Nephron progenitor cell (in vitro differentiated cells): ENCODE results near the gene OXA1L.
"Not testable (repeated sequence)": the region's sequence is repeated elsewhere in the genome, so short reads cannot be mapped to it uniquely, and the experiment has no call there.

Experiments used
- DNase-seq: peaks from one replicate; pipeline ENCODE4 v3.0.0; 2021
- H3K27ac Mint-ChIP-seq: 2 replicates; pipeline ENCODE4 v1.8.0; 2021; ENCODE audit warnings: mild to moderate bottlenecking, moderate library complexity, mixed read lengths
- H3K27me3 Mint-ChIP-seq: 2 replicates; pipeline ENCODE4 v1.8.0; 2021; ENCODE audit warnings: mild to moderate bottlenecking, low read depth, mixed read lengths; ENCODE audit not compliant: poor library complexity
- H3K36me3 Mint-ChIP-seq: 2 replicates; pipeline ENCODE4 v1.8.0; 2021; ENCODE audit warnings: low read depth, mixed read lengths
- H3K4me1 Mint-ChIP-seq: 2 replicates; pipeline ENCODE4 v1.8.0; 2021; ENCODE audit warnings: mixed read lengths
- H3K4me3 Mint-ChIP-seq: 2 replicates; pipeline ENCODE4 v1.8.0; 2021; ENCODE audit warnings: mild to moderate bottlenecking, moderate library complexity, mixed read lengths
- H3K9me3 Mint-ChIP-seq: 2 replicates; pipeline ENCODE4 v1.8.0; 2021; ENCODE audit warnings: mild to moderate bottlenecking, moderate library complexity, mixed read lengths
- CTCF ChIP-seq: fragments of 200-600 bp; sonication (generic); IDR thresholded peaks from 2 replicates; pipeline ENCODE4 v1.5.0; 2021; ENCODE audit warnings: antibody characterized with exemption

OXA1L gene

GRCh38 chr14:22792158-22792557 lies 25.7 kb downstream of the OXA1L start:
- DNase-seq: no peak
- H3K27me3 Mint-ChIP-seq: no peaks in the 10 kb centered on the region
- no peak for TF ChIP-seq CTCF
- peaks cover 27% of the 10 kb centered on the region for H3K4me1 Mint-ChIP-seq
- H3K27ac Mint-ChIP-seq: no peak overlapping the region
- H3K4me3 Mint-ChIP-seq: no peak overlapping the region
- peaks cover 4% of the 10 kb centered on the region for H3K9me3 Mint-ChIP-seq
- no peaks in the 10 kb centered on the region for H3K36me3 Mint-ChIP-seq

- H3K27ac Mint-ChIP-seq, H3K27me3 Mint-ChIP-seq, H3K4me3 Mint-ChIP-seq, H3K9me3 Mint-ChIP-seq, H3K36me3 Mint-ChIP-seq, DNase-seq: not testable (repeated sequence)
- H3K4me1 Mint-ChIP-seq: peaks cover 31% of the 10 kb centered on the region
These were observed 27.1 kb downstream of the OXA1L start for GRCh38 chr14:22793550-22793949.

GRCh38 chr14:22793976-22794375 lies 27.5 kb downstream of the OXA1L start:
- Mint-ChIP-seq H3K27me3 (peaks cover 3% of the 10 kb centered on the region), H3K9me3 (peaks cover 4% of the 10 kb centered on the region)

GRCh38 chr14:22794551-22794951 lies 28.1 kb downstream of the OXA1L start:
- Mint-ChIP-seq H3K4me3 (no peak overlapping the region), H3K27ac (no peak overlapping the region), H3K36me3 (no peaks in the 10 kb centered on the region), H3K9me3 (peaks cover 4% of the 10 kb centered on the region), H3K4me1 (peaks cover 31% of the 10 kb centered on the region), H3K27me3 (peaks cover 3% of the 10 kb centered on the region)
- no peak for DNase-seq
- no peak for TF ChIP-seq CTCF

More at GRCh38 chr14:22793976-22794375, 27.5 kb downstream of the OXA1L start:
- H3K4me3 Mint-ChIP-seq: no peak overlapping the region
- H3K27ac Mint-ChIP-seq: peak overlapping the region; percentile 90
- no peak for TF ChIP-seq CTCF
- DNase-seq: no peak
- no peaks in the 10 kb centered on the region for H3K36me3 Mint-ChIP-seq
- H3K4me1 Mint-ChIP-seq: peaks cover 31% of the 10 kb centered on the region

GRCh38 chr14:22796087-22796707 lies 29.7 kb downstream of the OXA1L start:
- H3K36me3 Mint-ChIP-seq: no peaks in the 10 kb centered on the region
- no peak overlapping the region for H3K27ac Mint-ChIP-seq
- peaks cover 34% of the 10 kb centered on the region for H3K4me1 Mint-ChIP-seq

More at GRCh38 chr14:22796087-22796707, 29.7 kb downstream of the OXA1L start:
- Mint-ChIP-seq H3K4me3 (no peak overlapping the region), H3K27me3 (peaks cover 3% of the 10 kb centered on the region), H3K9me3 (peaks cover 4% of the 10 kb centered on the region)
- no peak for TF ChIP-seq CTCF
- DNase-seq: no peak
